H9 (cell line): Measurements from ENCODE around the gene TGFBRAP1. TPM values are rescaled to one million over a fixed set of nuclear protein-coding genes. Genes with fewer than 3 reads are reported as not detected.

ENCODE experiments used
- DNase-seq: peaks from one replicate; pipeline ENCODE4 v3.0.0-alpha.2; 2017
- H2AFZ ChIP-seq: one replicate; pipeline ENCODE4 v1.6.1; 2013; ENCODE audit warnings: mild to moderate bottlenecking, low read length, control low read depth, moderate library complexity
- H2AK5ac ChIP-seq: 2 replicates; pipeline ENCODE4 v1.6.1; 2013; ENCODE audit warnings: low read length, control low read depth, mixed read lengths; ENCODE audit not compliant: insufficient read length
- H2BK120ac ChIP-seq: one replicate; pipeline ENCODE4 v1.6.1; 2013; ENCODE audit warnings: low read depth, mild to moderate bottlenecking, low read length, control low read depth, inconsistent platforms; ENCODE audit not compliant: poor library complexity, severe bottlenecking
- H2BK12ac ChIP-seq: 2 replicates; pipeline ENCODE4 v1.6.1; 2013; ENCODE audit warnings: low read length, control low read depth, mixed read lengths, low read depth; ENCODE audit not compliant: insufficient read length
- H2BK15ac ChIP-seq: 2 replicates; pipeline ENCODE4 v1.6.1; 2013; ENCODE audit warnings: low read depth, low read length, control low read depth
- H2BK20ac ChIP-seq: one replicate; pipeline ENCODE4 v1.6.1; 2013; ENCODE audit warnings: low read depth, mild to moderate bottlenecking, low read length, control low read depth, inconsistent platforms; ENCODE audit not compliant: poor library complexity, severe bottlenecking
- H2BK5ac ChIP-seq: 2 replicates; pipeline ENCODE4 v1.6.1; 2013; ENCODE audit warnings: low read length, control low read depth, mixed read lengths; ENCODE audit not compliant: insufficient read length
- H3K14ac ChIP-seq: 2 replicates; pipeline ENCODE4 v1.6.1; 2013; ENCODE audit warnings: low read length, control low read depth; ENCODE audit not compliant: insufficient read depth
- H3K18ac ChIP-seq: 2 replicates; pipeline ENCODE4 v1.6.1; 2013; ENCODE audit warnings: low read depth, mild to moderate bottlenecking, mixed read lengths, low read length, control low read depth; ENCODE audit not compliant: insufficient read length
- H3K23ac ChIP-seq: 2 replicates; pipeline ENCODE4 v1.6.1; 2013; ENCODE audit warnings: low read length, control low read depth, mixed read lengths, low read depth; ENCODE audit not compliant: insufficient read length
- H3K23me2 ChIP-seq: 2 replicates; pipeline ENCODE4 v1.6.1; 2013; ENCODE audit warnings: low read depth, mild to moderate bottlenecking, mixed read lengths, low read length, control low read depth; ENCODE audit not compliant: insufficient read length, poor library complexity, severe bottlenecking
- H3K27ac ChIP-seq: 2 replicates; pipeline ENCODE4 v1.5.1; 2013; ENCODE audit warnings: low read length, control low read depth, mixed read lengths, low read depth; ENCODE audit not compliant: insufficient read length
- H3K27me3 ChIP-seq: 2 replicates; pipeline ENCODE4 v1.6.1; 2013; ENCODE audit warnings: low read length, control low read depth, inconsistent platforms; ENCODE audit not compliant: insufficient read depth
- H3K4ac ChIP-seq: 2 replicates; pipeline ENCODE4 v1.6.1; 2013; ENCODE audit warnings: low read depth, mild to moderate bottlenecking, control low read depth, inconsistent platforms, low read length, moderate library complexity
- H3K4me1 ChIP-seq: 2 replicates; pipeline ENCODE4 v1.6.1; 2013; ENCODE audit warnings: low read length, control low read depth, inconsistent platforms; ENCODE audit not compliant: insufficient read depth
- H3K4me2 ChIP-seq: 2 replicates; pipeline ENCODE4 v1.6.1; 2013; ENCODE audit warnings: low read length, control low read depth, mixed read lengths; ENCODE audit not compliant: insufficient read length, insufficient read depth
- H3K56ac ChIP-seq: 2 replicates; pipeline ENCODE4 v1.6.1; 2013; ENCODE audit warnings: low read depth, mild to moderate bottlenecking, mixed read lengths, low read length, control low read depth; ENCODE audit not compliant: insufficient read length
- H3K79me1 ChIP-seq: 2 replicates; pipeline ENCODE4 v1.6.1; 2013; ENCODE audit warnings: low read depth, mild to moderate bottlenecking, moderate library complexity, low read length, control low read depth, inconsistent platforms; ENCODE audit not compliant: insufficient read depth, poor library complexity, severe bottlenecking
- H3K79me2 ChIP-seq: 2 replicates; pipeline ENCODE4 v1.6.1; 2013; ENCODE audit warnings: low read length, control low read depth, inconsistent platforms; ENCODE audit not compliant: insufficient read depth
- H3K9ac ChIP-seq: 2 replicates; pipeline ENCODE4 v1.6.1; 2013; ENCODE audit warnings: low read length, control low read depth, mixed read lengths; ENCODE audit not compliant: insufficient read length; ENCODE audit errors: extremely low read depth
- H3K9me3 ChIP-seq: one replicate; pipeline ENCODE4 v1.6.1; 2013; ENCODE audit warnings: low read depth, low read length, inconsistent platforms; ENCODE audit not compliant: control insufficient read depth
- H3T11ph ChIP-seq: one replicate; pipeline ENCODE4 v1.6.1; 2013; ENCODE audit warnings: mild to moderate bottlenecking, low read length, control low read depth, inconsistent platforms
- H4K20me1 ChIP-seq: one replicate; pipeline ENCODE4 v1.6.1; 2013; ENCODE audit not compliant: control insufficient read depth, insufficient read length, insufficient read depth
- H4K5ac ChIP-seq: 2 replicates; pipeline ENCODE4 v1.6.1; 2013; ENCODE audit warnings: low read depth, mild to moderate bottlenecking, mixed read lengths, low read length, control low read depth; ENCODE audit not compliant: insufficient read length
- H4K8ac ChIP-seq: replicated peaks from 2 replicates; pipeline ENCODE4 v1.6.1; 2013; ENCODE audit warnings: low read length, control low read depth, mixed read lengths, low read depth; ENCODE audit not compliant: insufficient read length
- H4K91ac ChIP-seq: 2 replicates; pipeline ENCODE4 v1.6.1; 2013; ENCODE audit warnings: low read depth, mild to moderate bottlenecking, moderate library complexity, mixed read lengths, low read length, control low read depth; ENCODE audit not compliant: insufficient read length
- H3K27ac Mint-ChIP-seq, 3 experiments: 2 replicates in 2 of 3; 3 replicates in 1 of 3; pipeline ENCODE4 v1.8.0; 2020 to 2021; ENCODE audit warnings: mixed read lengths in 3 of 3, mild to moderate bottlenecking in 1 of 3, moderate library complexity in 1 of 3
- H3K27me3 Mint-ChIP-seq: 2 replicates; pipeline ENCODE4 v1.8.0; 2021; ENCODE audit warnings: low read depth, mild to moderate bottlenecking, moderate library complexity, mixed read lengths
- H3K36me3 Mint-ChIP-seq, 3 experiments: 2 replicates in 2 of 3; 3 replicates in 1 of 3; pipeline ENCODE4 v1.8.0; 2020 to 2021; ENCODE audit warnings: low read depth in 3 of 3, mixed read lengths in 3 of 3; ENCODE audit not compliant: insufficient read depth in 1 of 3
- H3K4me1 Mint-ChIP-seq, 2 experiments: 2 replicates each; pipeline ENCODE4 v1.8.0; 2020; ENCODE audit warnings: mixed read lengths in 2 of 2
- H3K4me3 Mint-ChIP-seq, 2 experiments: 2 replicates in 1 of 2; 3 replicates in 1 of 2; pipeline ENCODE4 v1.8.0; 2020 to 2021; ENCODE audit warnings: mild to moderate bottlenecking in 2 of 2, mixed read lengths in 2 of 2, moderate library complexity in 1 of 2
- H3K9me3 Mint-ChIP-seq, 2 experiments: 2 replicates in 1 of 2; 3 replicates in 1 of 2; pipeline ENCODE4 v1.8.0; 2020; ENCODE audit warnings: mild to moderate bottlenecking in 2 of 2, mixed read lengths in 2 of 2, moderate library complexity in 1 of 2
- CTCF ChIP-seq: fragments of 200-600 bp; sonication (generic); conservative IDR thresholded peaks from 3 replicates; pipeline ENCODE4 v1.8.0; 2021; ENCODE audit warnings: antibody characterized with exemption, mild to moderate bottlenecking
- WGBS: extraction: QIAGEN DNeasy Blood & Tissue Kit; methylation state at CpG from one replicate; pipeline ENCODE4 v1.1.7; 2013; ENCODE audit warnings: missing lambda C conversion rate, low lambda C conversion rate, mixed read lengths; ENCODE audit not compliant: insufficient read length; ENCODE audit errors: extremely low coverage; 5-methylcytosine and 5-hydroxymethylcytosine counted together
- total RNA-seq: library from RNA; stranded (reverse); gene quantifications from 2 replicates; pipeline ENCODE4 v1.2.1, GENCODE V29; 2021

TGFBRAP1 gene
- total RNA-seq, 1 experiment from 2014 or later: 23.6 TPM

GRCh38 chr2:105321875-105322646 lies 7.5 kb downstream of the TGFBRAP1 start:
- no peak overlapping the region for H3K9ac ChIP-seq
- H3T11ph ChIP-seq: no peak overlapping the region
- Mint-ChIP-seq H3K27ac (no peak overlapping the region), H3K27me3 (no peaks in the 10 kb centered on the region), H3K36me3 (no peaks in the 10 kb centered on the region; a peak in 1 of 7 replicates), H3K9me3 (no peaks in the 10 kb centered on the region), H3K4me1 (peaks cover 14 to 16% of the 10 kb centered on the region in 2 experiments), H3K4me3 (no peak overlapping the region)
- H3K14ac ChIP-seq: no peak overlapping the region
- H2BK5ac ChIP-seq: no peak overlapping the region
- peaks cover 5% of the 10 kb centered on the region; the same call in 1 of the 2 replicates for H3K79me2 ChIP-seq
- no peak overlapping the region for H4K8ac ChIP-seq
- no peak overlapping the region for H4K5ac ChIP-seq
- H2BK20ac ChIP-seq: no peak overlapping the region
- peaks cover 10% of the 10 kb centered on the region; the same call in 1 of the 2 replicates for H3K4me1 ChIP-seq
- TF ChIP-seq CTCF: no peak
- no peak overlapping the region for H3K27ac ChIP-seq
- no peaks in the 10 kb centered on the region for H3K9me3 ChIP-seq
- no peak overlapping the region for H3K23ac ChIP-seq
- H4K91ac ChIP-seq: no peak overlapping the region
- whole genome bisulfite sequencing: no CpG with 5 or more reads among the region's 3 CpGs
- no peak overlapping the region for H2BK120ac ChIP-seq
- no peak overlapping the region for H3K56ac ChIP-seq
- H2BK15ac ChIP-seq: no peak overlapping the region
- no peaks in the 10 kb centered on the region for H3K23me2 ChIP-seq
- no peak overlapping the region for H2AK5ac ChIP-seq
- DNase-seq: no peak
- no peak overlapping the region for H3K4ac ChIP-seq
- no peak overlapping the region for H2BK12ac ChIP-seq
- no peak overlapping the region for H3K4me2 ChIP-seq
- no peaks in the 10 kb centered on the region for H4K20me1 ChIP-seq
- no peaks in the 10 kb centered on the region for H3K27me3 ChIP-seq
- H2AFZ ChIP-seq: no peak overlapping the region
- no peak overlapping the region for H3K18ac ChIP-seq
- H3K79me1 ChIP-seq: no peaks in the 10 kb centered on the region
